Measurements from ENCODE around the gene FGFBP3. TPM values are rescaled to one million over a fixed set of nuclear protein-coding genes. Genes with fewer than 3 reads are reported as not detected.

The FGFBP3 gene, protein sequence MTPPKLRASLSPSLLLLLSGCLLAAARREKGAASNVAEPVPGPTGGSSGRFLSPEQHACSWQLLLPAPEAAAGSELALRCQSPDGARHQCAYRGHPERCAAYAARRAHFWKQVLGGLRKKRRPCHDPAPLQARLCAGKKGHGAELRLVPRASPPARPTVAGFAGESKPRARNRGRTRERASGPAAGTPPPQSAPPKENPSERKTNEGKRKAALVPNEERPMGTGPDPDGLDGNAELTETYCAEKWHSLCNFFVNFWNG
- 0.38 TPM in 2 replicates for total RNA-seq (2014; rRNA removed; shearing (Covaris generic))

DNA sequence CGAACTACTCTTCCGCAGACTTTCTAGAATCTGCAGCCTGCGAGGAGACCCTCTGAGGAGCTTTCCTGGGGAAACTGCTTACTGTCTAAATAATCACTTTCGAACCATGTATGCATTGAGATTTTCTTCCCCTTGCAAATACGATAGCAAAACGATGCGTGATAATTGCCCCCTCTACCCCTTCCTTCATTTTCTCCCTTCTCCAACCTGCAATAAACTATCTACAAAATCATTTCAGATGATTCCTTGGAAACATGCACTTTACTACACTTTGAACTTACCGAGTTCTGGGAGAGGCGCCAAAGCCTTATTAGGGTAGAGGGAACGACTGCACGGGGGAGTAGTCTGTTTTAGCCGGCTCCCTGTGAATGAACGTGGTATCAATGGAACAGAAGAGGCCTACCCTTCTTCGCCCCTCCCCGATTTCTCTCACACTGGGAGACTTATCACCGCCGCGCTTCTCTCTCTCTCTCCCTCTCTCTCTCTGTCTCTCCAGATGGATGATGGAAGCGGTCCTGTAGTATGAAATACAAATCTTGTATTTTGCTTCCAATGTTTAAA, at the start of gene FGFBP3:
TSS of gene FGFBP3 (minus strand) at position 370 of the 561 bp plus-strand sequence. CDS start 517 bp downstream, outside the sequence.
- peak; percentile 35 for DNase-seq (ENCODE audit: low spot score)

DNA sequence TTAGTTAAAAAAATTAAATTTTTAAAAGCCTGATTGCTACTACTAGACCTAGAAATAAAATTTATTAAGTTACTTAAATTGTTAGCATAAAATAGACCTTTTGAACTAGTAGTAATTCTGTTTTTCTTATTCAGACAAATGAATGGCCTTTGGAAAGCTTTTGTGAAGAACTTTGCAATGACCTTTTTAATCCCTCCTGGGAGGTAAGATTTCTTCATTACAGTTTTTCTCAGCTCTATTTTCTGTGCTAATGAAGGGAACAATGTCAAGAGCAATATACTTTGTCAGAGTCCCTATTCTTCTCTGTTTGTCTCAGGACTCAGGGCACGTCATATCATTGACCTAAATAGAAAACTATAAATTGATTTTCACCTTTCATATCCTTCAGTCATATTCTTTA, 47.8 kb upstream of the FGFBP3 start:
- no peak for DNase-seq (ENCODE audit: low spot score)

DNA sequence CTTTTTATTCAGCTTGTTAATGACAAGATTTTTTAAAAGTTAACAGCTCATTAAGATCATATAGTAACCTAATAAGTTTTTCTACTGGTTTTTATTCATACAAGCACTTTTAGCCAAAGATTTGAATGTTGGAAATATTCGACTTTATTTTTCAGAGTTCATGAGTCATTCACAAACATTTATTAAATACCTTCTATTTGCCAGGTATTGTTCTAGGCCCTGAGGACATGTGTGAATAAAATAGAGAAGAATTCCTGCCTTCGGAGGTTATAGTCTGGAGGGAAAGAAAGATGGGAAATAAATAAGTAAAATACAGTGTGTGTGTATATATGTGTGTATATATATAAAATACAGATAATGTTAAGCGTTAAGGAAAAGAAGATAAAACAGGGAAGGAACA, 45.8 kb upstream of the FGFBP3 start:
- DNase-seq (ENCODE audit: low spot score): no peak

DNA sequence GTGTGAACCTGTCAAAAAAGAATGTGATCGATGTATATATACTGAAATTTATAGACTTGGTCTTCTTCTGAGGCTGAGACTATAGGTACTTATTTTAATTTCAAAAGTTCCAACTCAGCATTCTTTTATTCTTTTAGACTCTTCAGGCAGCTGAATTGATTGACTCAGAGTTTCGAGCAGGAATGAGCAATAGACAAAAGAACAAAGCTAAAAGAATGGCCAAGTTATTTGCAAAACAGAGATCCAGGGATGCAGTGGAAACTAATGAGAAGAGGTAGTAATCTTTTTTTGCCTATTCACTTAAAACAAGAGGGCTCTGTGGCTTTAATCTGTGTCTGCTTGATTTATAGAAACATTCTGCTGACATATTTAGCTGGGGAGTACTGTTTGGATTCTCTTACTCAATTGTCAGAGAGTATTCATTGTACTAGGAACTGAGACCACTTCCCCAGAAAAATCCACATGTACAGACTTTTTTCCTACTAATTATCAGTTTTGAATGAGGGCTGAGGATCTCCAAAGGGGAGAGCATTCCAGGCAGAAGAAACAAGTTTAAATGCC, 44.4 kb upstream of the FGFBP3 start:
- no peak for DNase-seq (ENCODE audit: low spot score)

DNA sequence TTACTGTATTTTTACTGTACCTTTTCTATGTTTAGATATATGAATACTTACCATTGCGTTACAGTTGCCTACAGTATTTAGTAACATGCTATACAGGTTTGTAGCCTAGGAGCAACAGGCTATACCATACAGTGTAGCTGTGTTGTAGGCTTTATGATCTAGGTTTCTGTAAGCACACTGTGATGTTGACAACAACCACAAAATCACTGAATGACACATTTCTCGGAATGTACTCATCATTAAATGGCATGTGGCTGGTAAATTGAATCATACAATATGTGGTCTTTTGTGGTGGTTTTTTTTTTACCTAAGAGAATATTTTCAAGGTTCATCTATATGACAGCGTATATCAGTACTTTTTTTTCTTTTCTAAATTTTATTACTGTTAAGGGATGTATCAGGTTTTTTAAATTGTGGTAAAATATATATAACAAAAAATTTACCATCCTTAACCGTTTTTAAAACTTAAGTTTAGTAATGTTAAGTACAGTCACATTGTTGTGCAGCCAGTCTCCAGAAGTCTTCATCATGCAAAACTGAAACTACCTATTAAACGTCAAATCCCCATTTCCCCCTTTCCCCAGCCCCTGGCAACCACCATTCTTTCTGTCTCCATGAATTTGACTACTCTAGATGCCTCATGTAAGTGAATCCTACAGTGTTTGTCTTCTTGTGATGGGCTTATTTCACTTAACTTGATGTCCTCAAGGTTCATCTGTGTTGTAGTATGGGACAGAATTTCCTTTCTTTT, 35.8 kb upstream of the FGFBP3 start:
- DNase-seq (ENCODE audit: low spot score): peak; percentile 1

GRCh38 chr10:91941426-91941825, 32.1 kb upstream of the FGFBP3 start:
- no peak for DNase-seq (ENCODE audit: low spot score)

DNA sequence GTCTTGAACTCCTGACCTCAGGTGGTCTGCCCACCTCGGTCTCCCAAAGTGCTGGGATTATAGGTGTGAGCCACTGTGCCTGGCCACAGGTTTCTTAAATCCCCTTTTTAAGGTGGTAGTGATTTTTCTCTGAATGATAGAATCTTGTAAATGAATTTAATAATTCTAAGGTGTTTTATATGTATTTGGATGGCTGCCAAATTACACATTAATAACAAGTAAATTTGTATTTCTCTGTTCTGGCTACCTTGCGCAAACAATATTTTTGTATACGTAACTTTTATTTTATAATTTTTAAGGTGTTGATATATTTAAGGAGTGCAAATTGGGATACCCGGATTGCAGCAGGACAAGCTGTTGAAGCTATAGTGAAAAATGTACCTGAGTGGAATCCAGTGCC, 30.4 kb upstream of the FGFBP3 start:
- DNase-seq (ENCODE audit: low spot score): no peak

DNA sequence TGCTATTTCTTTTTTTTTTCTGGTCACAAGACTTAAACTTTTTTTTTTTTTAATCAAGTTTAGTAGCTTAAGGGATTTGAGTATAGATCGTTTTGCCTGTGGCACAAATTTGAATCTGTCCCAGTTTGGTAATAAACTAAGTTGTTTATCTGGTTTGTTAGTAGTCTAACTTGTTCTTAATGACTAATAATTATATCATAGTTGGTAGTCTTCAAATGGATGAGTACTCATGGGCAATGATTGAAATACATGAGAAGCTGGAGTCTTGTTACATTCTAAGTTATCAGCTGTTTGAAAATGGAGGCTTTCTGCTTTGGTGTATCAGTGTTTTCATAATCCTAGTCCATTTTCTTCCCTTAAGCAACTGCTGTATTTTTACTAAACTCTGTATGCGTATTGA, 26.6 kb upstream of the FGFBP3 start:
- no peak for DNase-seq (ENCODE audit: low spot score)

- DNase-seq (ENCODE audit: low spot score): no peak
These were observed 23.5 kb upstream of the FGFBP3 start for GRCh38 chr10:91932737-91933136.

DNA sequence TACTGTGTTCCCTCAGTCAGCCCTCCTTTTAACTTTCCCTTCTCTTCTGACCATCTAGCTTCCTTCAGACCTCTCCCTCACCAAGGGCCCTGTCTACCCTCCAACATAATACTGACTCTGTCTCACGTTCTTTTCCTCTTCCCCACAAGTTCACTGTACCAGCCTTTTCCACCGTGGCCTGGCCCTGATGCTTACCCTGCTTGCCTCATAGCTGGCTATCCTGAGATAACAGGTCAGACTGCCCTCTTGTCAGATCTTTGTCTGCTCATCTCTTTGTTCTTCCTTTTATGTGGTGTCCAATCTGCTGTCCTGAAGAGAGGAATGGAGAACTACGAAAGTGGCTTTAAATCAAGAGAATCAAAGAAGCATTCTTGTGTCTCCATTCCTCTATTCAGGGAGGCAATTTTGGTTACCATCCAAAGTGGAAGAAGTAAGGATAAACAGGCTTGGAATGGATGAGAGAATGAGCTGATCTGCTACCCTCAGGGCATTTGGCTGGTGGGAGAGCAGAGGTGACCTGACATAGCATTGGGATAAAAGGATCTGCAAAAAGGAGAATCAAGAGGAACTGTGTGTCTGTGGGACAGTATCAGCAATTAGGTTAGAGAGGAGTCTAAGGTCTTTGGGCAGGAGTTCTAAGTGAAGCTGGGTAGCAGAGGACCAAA, 22.4 kb upstream of the FGFBP3 start:
- DNase-seq (ENCODE audit: low spot score): no peak

GRCh38 chr10:91930939-91931338, 21.7 kb upstream of the FGFBP3 start:
- DNase-seq (ENCODE audit: low spot score): no peak

- no peak for DNase-seq (ENCODE audit: low spot score)
These were observed 15.7 kb upstream of the FGFBP3 start for GRCh38 chr10:91925022-91925320.

DNA sequence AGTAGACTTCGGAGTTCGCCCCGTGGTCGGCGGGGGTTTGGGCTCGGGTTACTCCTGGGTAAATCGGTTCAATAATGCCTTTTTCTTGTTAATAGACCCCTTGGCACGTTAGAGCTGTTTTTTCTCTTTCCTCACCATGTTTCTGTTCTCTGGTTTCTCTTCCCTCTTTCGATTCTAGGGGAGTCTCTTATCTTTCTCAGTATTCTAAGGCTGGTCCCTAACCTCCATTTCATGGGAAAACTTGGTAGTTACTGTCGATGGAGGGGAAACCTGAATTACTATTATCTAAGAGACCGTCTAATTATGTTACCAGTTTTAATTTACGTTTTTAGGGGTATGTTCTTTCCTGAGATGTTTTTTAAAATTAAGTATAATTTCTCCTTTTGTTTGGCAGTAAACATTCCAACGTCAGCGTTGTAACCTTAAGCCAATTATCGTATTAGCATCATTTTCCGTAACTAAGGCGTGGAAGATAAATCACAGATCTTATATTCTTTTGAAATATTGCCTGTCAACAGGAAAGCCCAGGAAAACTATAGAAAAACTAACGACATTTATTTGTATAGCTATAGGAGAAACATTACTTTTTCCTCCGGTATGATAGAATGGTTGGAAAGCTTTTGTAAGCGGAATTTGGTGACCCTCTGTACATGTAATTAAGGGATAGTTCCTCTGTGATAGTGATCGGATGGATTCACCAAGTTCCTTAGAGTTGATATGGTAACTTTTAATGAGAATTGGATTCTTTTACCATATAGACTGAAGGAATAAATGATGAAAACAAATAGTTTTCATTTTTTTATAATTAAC, 15.1 kb upstream of the FGFBP3 start:
- DNase-seq (ENCODE audit: low spot score): no peak

- DNase-seq (ENCODE audit: low spot score): peak; percentile 88
These were observed 14.3 kb upstream of the FGFBP3 start, which contains the start of gene BTAF1 for GRCh38 chr10:91923371-91924211. BTAF1 (plus strand) TSS chr10:91923770; CDS start chr10:91924077, 307 bp downstream.

GRCh38 chr10:91919651-91920050, 10.4 kb upstream of the FGFBP3 start:
- DNase-seq (ENCODE audit: low spot score): no peak

DNA sequence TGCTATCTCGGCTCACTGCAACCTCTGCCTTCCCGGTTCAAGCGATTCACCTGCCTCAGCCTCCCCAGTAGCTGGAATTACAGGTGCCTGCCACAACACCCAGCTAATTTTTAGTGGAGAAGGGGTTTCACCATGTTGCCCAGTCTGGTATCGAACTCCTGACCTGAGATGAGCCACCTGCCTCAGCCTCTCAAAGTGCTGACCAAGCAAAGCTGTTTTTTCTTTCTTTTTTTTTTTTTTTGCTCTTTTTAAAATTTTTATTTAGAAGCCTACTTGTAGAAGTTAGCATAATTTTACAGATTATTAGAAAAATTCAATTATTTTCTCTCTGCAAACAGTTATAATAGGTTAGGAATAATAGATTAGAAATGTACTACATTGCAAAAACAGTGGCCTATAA, 1.2 kb upstream of the FGFBP3 start:
- DNase-seq (ENCODE audit: low spot score): no peak

- DNase-seq (ENCODE audit: low spot score): peak; percentile 68
These were observed 759 bp downstream of the FGFBP3 start for GRCh38 chr10:91908337-91909116.

GRCh38 chr10:91907914-91908336, 1.4 kb downstream of the FGFBP3 start:
- no peak for DNase-seq (ENCODE audit: low spot score)

DNA sequence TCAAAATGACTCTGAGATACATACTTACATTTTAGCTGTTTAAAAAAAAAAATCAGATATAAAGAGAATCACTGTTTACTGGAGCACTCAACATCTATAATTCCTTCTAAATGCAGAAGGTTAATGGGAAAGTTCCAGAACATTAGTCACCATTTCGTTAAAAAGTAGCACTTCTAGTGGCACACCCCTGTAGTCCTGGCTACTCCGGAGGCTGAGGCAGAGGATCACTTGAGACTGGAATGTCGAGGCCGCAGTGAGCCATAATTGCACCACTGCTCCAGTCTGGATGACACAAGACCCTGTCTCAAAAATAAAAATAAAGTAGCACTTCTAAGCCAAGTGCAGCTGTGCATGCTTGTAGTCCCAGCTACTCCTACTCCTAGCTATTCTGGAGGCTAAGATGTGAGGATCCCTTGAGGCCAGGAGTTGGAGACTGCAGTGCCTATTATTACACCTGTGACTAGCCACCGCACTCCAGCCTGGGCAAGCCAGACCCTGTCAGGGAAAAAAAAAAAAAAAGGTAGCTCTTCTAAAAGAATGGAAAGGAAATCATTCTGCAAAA, 2.2 kb downstream of the FGFBP3 start:
- no peak for DNase-seq (ENCODE audit: low spot score)
